ENCODE measurements around the gene COPZ2.
"Not testable (repeated sequence)": the region's sequence is repeated elsewhere in the genome, so short reads cannot be mapped to it uniquely, and the experiment has no call there.

The COPZ2 gene

DNA sequence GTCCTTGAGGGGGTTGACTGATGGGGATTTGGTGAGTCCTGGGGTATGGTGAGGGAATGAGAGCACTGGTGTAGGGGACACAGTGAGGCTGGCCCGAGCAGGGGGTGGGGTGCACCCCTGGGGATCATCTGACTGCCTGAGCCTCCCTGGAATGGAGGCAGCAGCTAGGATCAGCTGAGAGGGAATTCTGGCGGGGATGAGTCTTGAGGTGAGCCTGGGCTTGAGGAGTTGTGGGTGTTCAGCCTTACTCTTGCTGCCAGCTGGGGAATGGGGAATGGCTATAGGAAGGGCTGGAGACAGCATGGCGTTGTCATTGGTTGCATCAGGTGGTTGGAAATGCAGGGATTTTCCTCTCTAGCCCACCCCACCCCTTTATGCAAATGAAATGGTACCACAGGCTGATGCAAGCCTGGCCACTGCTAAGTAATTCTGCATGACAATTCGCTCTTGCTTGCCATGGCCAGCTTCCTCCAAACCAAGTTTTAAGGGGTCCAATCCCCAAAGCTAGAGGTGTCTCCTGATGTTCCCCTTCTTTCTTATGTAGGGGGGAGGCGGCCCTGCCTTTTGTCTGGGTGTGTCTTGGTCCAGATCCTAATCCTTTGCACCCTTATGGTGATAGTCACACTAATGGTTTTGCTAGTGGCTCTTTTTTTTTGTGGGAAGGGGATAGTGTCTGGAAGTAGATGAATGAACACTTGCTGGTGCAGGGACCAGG lies 18.1 kb upstream of the COPZ2 start:
- DNase-seq, result no peak

DNA sequence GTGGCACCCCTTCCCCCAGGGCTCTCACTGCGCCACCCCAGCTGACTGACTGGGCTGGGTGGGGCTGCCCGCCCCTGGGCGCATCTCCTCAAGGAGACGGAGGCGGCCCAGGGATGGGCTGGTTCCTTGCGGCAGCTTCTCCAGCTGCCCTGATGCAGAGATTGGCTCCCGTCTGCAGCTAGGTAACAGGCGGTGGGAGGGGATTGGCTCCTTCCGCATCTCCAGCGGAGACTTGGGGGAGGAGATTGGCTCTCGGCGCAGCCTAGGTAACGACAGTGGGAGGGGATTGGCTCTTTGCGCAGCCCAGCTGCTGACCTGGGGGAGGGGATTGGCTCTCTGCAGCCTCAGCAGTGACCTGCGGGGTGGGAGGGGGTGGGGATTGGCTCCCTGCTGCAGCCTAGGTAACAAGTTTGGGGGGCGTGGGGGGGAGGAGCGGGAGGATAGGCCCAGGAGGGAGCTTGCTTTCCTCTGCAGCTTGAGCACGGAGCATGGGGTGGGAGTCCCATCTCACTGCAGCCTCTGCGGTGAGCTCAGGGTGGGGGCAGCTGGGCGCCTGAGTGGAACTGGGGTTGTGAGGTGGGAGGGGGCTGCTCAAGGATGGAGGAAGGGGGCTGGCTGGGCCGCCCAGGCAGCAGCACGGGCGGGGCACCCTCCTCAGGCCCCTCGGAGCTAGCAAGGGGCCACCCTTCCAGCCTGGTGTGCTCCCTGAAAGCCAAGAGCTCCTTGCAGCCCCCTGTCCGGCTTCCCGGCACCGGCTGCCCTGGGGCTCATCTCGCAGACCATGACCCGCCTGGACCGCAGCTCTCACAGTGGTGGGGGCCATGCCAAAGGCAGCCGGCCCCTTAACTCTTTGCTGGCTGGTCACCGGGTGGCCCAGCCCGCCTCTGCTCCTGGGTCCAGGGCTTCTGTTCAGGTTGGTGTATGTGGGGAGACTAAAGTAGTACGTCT lies 16.9 kb upstream of the COPZ2 start:
- no peak for DNase-seq

DNA sequence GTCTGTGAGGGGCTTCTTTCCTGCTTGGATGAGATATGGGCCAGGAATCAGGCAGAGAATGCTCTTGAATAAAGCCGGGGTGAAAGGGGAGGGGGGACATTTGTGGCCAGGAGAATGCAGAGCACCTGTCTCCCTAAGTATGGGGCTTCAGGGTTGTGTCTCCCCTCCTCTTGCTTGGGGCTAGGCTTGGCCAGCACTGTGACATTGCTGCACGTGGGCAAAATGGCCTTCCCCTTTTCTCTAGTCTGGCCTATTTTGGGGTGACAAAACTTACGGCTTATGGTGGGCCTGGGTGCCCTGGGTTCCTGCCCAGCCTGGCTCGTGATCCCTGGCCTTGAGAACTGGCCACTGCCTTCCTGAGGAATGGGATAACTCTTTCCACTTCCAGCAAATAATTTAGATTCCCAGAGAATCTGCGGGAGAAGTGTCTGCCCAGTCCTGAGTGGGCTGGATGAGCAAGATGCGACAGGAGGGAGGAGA lies 16.2 kb upstream of the COPZ2 start:
- DNase-seq, result no peak

DNA sequence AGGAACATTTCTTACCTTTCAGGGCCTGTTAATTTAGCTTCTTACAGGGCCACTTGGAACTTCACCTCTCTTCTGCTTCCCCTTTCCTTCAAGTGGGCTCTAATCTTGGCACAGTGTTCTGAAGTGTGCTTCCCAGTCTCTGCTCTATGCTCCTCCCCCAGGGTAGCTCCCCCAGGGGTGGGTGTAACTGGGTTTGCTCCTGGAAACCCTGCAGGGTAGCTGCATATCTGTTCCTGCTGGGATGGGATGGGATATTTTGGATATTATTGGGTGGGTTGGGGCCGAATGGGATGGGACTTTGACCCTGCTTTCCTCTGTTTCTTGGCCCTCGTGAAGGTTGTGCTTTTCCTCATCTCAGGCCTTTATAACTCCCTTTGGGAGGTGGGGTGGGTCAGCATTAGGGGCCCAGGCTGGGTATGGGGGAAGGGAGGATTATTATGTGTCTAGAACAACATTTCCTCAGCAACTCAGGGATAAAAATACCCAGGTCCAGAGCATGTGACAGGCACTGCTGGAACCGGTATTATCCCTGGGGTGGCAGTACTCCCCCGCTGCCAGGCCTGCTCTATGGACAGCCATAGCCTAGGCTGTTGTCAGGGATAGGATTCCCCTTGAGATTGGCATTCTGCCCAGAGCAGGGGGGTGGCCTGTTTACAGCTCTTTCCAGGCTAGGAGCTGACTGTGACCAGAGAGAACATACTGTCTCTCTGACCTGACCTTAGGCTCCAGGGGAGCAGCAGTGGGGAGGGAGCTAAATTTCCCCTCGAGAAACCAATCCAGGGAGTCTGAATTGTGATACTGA lies 15.6 kb upstream of the COPZ2 start:
- no peak for DNase-seq

DNA sequence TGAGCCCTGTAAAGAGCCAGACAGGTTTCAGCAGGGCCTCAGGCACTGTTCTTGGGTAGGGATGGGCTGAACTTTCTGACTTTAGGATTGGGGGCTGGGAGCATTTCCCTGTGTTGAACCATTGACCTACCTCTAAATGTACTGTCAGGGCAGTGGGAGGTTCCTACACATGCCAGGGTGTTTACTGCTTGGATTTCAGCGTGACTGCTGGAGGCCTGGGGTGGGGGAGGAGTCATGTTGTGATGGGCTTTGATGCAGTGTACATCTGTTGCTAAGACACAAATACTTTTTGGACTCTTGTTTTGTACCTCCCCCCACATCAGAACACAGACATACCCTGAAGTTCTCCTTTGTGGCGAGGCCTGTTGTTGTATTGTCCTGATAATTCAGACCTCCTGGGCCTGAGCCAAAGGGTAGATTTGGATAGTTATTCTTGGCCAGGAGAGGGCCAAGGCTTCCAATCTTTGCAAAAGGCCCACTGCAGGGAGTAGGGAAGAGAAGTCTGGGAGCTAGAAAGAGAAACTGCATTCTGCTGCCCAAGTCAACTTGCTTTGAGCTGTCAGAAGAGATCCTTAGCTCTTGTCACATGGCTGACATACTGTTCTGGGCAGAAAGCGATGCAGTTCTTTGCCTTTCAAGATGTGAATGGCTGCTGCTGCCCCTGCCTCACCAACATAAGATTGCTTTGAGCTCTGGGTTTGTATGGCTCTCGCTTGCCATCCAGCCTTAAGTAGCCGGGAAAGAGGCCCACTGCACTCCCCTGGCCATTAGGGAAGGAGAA lies 14.3 kb upstream of the COPZ2 start:
- no peak for DNase-seq

DNA sequence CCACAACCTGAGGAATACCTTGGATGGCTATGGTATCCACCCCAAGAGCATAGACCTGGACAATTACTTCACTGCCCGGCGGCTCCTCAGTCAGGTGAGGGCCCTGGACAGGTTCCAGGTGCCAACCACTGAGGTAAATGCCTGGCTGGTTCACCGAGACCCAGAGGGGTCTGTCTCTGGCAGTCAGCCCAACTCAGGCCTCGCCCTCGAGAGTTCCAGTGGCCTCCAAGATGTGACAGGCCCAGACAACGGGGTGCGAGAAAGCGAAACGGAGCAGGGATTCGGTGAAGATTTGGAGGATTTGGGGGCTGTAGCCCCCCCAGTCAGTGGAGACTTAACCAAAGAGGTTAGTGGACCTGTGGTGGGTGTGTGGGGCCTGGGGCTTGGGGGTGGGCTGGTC lies 13.7 kb upstream of the COPZ2 start:
- DNase-seq, result no peak

DNA sequence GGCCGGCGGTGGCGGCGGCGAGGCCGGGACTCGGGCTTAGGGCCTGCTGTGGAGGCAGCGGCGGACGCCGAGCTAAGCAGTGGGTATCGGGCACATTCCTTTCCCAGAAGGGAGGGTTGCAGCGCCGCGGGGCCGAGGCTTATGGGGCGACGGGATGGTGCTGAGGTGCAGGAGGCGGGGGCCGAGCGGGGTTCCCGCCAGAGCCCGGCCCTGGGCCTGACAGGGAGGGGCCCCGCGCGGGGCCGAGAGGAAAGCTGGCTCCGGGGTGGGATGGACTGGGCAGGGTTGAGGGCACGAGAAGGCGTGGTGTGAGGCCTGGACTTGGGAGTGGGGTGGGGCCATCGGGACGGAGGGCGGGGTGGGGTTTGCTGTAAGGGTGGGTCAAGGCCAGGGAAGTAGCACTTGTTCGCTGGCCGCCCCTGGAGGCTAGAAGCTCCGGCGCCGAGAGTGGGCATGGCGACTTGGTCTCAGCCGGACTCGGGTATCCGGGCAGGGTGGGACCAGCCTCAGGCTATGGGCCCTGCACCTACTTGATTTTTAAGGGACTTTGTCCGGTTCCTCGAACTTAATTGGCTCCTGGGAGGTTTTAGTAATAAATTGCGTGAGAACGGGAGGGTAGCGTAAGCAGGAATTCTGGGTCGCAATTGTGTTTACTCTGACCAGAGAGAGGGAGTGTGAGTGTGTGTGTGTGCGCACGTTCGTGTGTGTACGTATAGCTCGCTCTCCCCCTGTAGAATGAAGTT lies 11.0 kb upstream of the COPZ2 start:
- DNase-seq, result peak; percentile 44

DNA sequence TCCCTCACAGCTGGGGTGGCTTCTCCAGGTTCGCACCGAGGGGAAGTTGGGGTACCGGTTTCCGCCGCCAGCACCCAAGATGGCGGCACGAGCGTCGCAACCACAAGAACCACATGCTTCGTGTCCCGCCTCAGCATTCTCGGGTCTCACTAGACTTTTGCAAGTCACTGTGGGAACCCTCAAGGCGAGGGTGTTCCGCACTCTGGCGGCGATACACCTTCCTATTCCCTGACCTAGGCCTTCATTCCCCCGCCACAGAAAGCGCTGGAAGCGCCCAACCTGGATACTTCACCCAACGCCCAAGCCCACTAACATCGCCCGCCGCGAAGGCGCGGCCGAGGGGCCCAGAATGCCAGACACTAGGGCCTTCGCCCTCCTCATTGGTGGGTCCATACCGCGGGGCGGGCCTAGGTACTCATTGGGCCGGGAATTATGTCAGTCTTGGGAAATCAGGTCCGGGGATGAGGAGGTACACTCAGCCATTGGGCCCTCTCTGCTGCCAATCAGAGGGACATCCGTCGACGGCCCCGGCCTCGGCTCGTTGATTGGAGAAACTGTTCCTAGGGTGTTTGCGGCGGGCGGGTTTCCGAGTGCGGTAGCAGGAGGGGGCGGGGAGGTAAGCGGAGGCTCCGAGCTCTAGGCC lies 10.3 kb upstream of the COPZ2 start, which contains the start of gene NFE2L1:
Gene NFE2L1 (plus strand): TSS at position 619 of the 643 bp plus-strand sequence. CDS start 2,760 bp downstream, outside the sequence.
- peak; percentile 97 for DNase-seq

DNA sequence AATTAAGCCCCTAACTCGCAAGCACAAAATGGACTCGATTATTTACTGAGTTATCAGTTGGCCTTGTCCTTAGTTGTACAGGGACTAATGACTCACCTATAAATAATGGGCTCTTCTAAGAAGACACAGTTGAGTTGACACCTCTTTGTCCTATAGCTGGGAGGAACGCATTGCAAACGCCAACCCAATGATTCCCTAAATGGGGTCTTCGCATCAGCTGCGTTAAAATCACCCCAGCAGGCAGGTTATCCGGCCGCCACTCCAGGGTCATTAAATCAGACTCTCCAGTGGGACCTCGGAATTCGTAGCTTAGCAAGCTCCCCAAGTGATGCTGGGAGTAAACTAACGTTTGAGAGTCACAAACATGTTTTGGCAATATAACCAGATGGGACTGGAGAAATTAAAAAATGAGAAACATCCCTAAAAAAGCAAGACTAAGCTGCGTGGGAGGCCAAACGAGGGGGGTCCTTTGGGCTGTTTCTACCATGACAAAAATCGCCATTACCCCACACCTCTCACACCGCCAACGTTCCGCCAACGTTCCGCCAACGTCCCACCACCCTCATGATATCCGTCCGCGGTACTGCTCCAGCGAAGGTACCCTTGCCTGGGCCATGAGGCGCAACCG lies 9.6 kb upstream of the COPZ2 start:
- DNase-seq, result no peak

DNA sequence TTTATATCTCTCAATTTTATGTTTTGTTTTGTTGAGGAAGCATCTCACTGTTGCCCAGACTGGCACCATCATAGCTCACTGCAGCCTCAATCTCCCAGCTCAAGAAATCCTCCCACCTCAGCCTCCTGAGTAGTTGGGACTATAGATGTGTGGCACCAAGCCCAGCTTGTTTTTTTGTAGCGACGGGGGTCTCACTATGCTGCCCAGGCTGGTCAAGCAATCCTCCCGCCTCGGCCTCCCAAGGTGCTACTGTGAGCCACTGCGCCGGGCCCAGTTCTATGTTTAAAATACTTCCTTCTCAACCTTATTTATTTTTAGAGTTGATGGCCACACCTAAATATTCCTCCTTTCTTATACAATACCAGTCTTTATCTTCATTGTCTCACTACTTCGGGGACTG lies 8.7 kb upstream of the COPZ2 start:
- no peak for DNase-seq

DNA sequence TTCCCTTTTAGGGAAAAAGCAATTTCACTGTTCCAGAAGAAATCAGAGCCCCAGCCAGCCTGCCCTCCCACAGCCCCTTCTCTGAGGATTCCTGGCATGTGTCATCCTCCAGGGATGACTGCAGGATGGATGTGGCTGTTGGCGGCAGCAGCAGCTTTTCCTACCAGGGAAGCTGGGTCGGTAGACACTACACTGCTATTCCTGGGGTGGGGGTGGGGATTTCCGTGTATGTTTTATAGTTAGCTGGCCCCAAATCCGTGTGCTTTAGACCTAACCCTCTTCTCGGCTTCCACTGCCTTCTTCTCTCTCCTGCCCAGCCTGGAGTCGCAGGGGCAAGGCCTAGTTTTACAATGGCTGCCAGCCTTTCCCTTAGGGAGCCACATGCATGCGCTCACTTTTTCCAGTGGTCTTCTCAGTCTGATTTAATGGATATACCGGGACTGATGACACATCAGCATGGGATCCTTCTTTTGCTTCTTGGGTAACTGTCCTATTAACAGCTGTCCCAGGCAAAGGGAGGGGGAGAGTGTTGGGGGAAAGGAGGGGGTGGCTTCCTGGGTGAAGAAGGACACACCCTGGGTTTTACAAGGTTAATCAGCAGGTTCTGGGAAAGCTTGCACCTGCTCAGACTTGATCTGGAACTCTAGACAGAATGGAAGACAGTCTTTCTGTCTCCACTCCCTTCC lies 7.9 kb upstream of the COPZ2 start:
- DNase-seq, result no peak

DNA sequence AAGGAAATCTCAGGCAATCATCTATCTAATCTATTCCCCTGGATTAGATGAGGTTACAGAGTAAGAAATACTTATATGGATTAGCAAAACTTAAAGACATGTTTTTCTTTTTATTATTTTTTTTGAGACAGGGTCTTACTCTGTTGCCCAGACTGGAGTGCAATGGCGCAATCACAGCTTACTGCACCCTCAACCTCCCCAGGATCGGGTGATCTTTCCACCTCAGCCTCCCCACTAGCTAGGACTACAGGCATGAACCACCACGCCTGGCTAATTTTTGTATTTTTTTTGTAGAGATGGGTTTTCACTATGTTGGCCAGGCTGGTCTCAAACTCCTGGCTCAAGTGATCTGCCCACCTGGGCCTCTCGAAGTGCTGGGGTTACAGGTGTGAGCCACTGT lies 7.3 kb upstream of the COPZ2 start:
- no peak for DNase-seq

DNA sequence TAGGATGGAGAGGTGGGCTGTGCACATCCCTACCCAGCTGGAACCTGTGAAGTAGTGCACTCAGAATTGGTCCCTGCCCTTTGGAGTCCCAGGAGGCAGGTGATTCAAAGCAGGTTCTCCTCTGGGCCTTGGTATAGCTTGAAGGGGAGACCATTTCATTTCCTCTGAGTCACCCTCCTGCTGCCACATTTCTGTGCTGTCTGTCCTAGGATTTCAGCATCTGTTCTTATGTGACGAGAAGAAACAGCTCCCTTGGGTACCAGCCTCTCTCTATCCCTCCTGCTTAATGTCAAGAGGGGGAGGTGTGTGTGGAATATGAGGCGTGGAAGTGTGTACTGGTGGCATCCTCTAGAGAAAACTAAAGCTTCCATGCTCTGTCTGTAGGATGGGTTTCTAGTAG lies 5.6 kb upstream of the COPZ2 start:
- no peak for DNase-seq

DNA sequence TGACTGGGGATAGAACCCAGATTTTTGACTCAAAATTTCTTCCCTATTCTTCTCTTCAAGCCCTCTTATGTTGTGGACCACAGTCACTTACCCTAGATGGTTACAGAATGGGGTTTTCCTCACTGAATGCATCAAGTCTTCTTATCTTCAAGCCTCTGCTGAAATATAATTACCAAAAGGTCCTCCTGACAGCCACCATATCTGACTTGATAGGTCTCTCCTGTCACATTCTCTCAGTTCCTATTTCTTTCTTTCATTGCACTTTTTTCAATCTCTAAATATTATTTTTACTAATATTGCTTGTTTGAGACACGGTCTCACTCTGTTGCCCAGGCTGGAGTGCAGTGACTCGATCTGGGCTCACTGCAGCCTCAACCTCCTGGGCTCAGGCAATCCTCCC lies 1.1 kb upstream of the COPZ2 start:
- no peak for DNase-seq

DNA sequence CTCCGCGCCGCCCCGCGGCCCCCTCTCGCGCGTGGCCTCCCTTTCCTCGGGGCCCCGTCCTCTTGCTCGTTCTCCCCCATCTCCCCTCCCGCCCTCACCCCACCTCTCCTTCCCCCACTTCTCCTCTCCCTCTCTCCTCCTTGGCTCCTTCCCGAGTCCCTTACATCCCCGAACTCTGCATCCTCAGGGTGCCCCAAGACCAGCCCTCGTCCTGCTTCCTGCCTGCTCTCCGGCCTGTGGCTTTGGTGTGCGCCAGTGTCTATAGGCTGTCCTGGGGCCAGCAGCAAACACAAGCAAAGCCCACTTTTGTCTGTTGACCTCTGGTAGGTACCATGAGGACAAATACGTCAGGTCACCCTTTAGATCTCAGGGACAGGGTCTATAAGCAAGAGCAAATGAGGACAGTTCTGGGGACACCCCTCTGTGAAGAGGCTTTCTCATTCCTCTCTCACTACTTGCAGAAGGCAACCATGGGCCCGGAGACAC lies 284 bp upstream of the COPZ2 start:
- DNase-seq, result no peak

DNA sequence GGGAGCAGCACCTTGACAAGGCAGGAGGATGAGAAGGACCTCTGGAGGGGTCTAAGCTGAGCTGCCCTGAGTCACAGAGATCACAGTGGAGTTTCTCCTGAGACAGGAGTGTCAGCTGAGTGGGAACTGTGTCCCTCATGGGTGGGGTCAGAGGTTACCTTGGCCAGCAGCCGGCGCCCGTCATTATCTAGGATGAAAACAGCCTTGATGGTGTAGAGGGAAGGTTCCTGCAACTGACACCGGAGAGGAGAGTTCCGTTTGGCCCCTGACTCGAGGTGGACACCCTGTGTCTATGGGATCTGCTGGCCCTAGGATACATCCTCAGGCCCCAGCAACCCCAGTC lies 933 bp downstream of the COPZ2 start:
- DNase-seq, result no peak

DNA sequence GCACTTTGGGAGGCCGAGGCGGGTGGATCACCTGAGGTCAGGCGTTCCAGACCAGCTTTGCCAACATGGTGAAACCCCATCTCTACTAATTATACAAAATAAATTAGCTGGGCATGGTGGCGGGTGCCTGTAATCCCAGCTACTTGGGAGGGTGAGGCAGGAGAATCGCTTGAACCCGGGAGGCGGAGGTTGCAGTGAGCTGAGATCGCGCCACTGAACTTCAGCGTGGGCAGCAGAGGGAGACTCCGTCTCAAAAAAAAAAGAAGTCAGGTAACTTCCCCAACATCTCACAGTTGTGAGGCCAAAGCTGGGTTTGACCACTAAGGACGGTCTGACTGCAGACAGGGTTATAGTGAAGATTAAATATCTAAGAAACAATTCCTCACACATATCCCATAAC lies 2.9 kb downstream of the COPZ2 start:
- DNase-seq, result not testable (repeated sequence)

DNA sequence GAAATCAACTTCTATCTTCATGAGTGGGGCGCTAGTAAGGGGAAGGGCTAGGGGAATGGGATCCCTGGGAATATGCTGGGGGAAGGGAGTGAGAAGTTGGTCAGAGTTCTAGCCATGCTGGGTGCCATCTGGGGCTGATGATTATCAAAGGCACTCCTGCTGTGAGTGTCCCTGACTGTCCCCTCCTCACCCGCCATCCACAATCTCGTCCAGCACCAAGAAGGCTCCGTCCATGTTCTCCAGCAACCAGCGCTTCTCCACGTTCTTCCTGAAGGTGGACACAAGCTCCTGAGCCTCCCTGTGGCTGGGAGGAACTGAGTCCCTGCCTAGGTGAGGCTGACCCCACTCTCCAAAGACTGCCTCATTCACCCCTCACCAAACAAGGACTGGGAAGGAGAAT lies 5.6 kb downstream of the COPZ2 start:
- DNase-seq, result no peak

DNA sequence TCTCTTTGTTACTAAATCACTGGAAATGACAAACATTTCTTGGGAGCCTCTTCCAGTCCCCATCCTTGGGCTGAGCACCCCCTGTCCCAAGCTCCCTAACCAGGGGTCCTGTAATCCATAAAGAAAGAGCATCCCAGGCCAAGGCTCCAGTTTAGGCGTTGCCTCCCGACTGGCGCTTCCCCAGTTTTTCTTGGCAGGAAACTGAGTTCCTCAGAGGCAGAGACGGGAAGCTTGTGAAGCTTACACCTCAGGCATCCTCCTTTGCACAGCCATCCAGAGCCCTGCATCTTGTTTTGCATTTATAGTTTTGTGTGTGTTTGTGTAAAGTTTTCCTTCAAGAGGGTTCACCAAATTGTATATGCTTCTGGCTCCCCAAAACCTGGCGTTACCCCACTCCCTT lies 7.1 kb downstream of the COPZ2 start:
- DNase-seq, result no peak

DNA sequence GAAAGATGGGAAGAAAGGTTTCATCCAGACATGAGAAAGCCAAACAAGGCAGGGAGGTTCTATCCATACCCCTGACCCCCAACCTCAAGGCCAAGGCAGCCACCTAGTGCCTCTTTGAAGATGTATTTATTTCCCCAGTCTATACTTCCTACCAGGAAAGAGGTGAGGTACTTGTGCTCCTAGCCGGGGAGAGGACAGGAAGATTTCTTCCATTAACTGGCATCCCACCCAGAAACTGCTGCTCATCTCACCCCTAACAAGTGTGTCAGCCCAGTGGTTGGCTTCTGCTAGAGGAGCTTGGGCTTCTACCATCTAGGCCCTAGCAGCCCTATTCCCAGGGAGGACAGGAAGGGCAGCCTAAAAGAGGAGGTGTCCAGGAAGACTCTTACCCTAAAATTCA lies 8.9 kb downstream of the COPZ2 start:
- no peak for DNase-seq
